Measurements from ENCODE around the gene UBE4B.

UBE4B gene

DNA sequence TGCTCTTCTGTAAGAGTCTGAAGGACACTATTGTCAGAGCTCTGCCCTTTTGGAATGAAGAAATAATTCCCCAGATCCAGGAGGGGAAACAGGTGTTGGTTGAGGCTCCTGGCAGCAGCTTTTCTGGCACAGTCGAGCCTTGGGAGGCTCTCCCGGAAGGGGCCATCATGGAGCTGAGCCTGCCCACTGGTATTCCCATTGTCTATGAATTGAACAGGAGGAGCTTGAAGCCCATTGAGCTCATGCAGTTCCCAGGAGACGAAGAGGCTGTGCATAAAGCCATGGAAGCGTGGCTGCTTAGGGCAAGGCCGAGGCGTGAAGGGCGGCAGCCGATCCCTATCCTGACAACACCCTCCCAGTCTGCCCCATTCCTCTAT is 26.6 kb downstream of the UBE4B start:
- Histone ChIP-seq H2BK120ac (ENCODE audit: low read depth, low read length) (no peak overlapping the region), H4K5ac (ENCODE audit: low read length) (no peak overlapping the region), H2AK5ac (ENCODE audit: low read length) (no peak overlapping the region), H3K36me3 (ENCODE audit: control insufficient read depth, insufficient read depth, low read length) (no peaks in the 10 kb centered on the region), H3K4ac (ENCODE audit: low read depth, low read length) (no peak overlapping the region), H3K4me1 (ENCODE audit: control insufficient read depth, low read depth, low read length) (no peaks in the 10 kb centered on the region), H3K27me3 (ENCODE audit: insufficient read depth, low read length, poor library complexity) (no peaks in the 10 kb centered on the region), H3K18ac (ENCODE audit: low read length) (no peak overlapping the region), H3K23ac (ENCODE audit: low read length) (no peak overlapping the region), H3K27ac (ENCODE audit: low read depth, low read length) (no peak overlapping the region), H2BK5ac (ENCODE audit: low read length) (no peak overlapping the region), H3K79me2 (ENCODE audit: control insufficient read depth, insufficient read depth, low read length) (peaks cover 22% of the 10 kb centered on the region), H3K79me1 (ENCODE audit: low read length) (peaks cover 23% of the 10 kb centered on the region), H3K9ac (ENCODE audit: low read length) (no peak overlapping the region), H2BK15ac (replicated peaks; ENCODE audit: low read depth) (no peak overlapping the region), H3K4me3 (ENCODE audit: low read length) (no peak overlapping the region), H4K8ac (ENCODE audit: low read depth, low read length) (no peak overlapping the region), H3K4me2 (ENCODE audit: low read length) (no peak overlapping the region), H3K56ac (ENCODE audit: low read length) (no peak overlapping the region)
- no CpG with 5 or more reads among the region's 8 CpGs for WGBS (ENCODE audit: extremely low coverage, insufficient coverage, low lambda C conversion rate)
- DNase-seq: no peak

DNA sequence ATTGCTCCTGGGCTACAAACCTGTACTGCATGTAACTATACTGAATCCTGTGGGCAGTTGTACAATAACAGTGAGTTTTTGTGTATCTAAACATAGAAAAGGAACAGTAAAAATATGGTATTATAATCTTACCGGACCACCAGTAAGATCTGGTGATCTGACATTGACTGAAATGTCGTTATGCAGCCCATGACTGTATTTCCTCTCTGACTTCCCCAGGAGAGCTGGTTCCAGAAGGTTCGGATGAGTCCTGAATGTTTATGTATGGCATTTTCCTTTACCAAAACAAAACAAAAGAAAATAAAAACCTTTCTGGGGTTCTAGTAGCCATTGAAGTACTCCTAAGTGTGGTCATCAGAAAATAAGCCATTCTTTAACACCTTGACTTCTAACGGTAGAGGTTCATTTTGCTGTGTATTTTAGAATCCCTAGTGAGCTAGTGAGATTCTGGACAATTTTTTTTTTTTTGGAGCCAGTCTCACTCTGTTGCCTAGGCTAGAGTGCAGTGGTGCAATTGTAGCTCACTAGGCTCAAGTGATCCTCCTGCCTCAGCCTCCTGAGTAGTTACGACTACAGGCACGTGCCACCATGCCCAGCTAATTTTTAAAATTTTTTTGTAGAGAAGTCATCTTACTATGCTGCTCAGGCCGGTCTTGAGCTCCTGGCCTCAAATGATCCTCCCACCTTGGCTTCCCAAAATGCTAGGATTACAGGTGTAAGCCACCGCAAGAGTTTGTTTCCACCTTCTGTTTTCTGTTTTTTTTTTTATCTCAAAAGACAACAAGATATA is 27.7 kb downstream of the UBE4B start:
- no peak overlapping the region for H3K56ac ChIP-seq (ENCODE audit: low read length)
- no peak for DNase-seq
- no peaks in the 10 kb centered on the region for H3K27me3 ChIP-seq (ENCODE audit: insufficient read depth, low read length, poor library complexity)
- H3K18ac ChIP-seq (ENCODE audit: low read length): no peak overlapping the region
- H4K5ac ChIP-seq (ENCODE audit: low read length): no peak overlapping the region
- WGBS (ENCODE audit: extremely low coverage, insufficient coverage, low lambda C conversion rate): no CpG with 5 or more reads among the region's 8 CpGs
- H3K9ac ChIP-seq (ENCODE audit: low read length): no peak overlapping the region
- H3K4me2 ChIP-seq (ENCODE audit: low read length): no peak overlapping the region
- no peak overlapping the region for H3K23ac ChIP-seq (ENCODE audit: low read length)
- no peak overlapping the region for H2BK5ac ChIP-seq (ENCODE audit: low read length)
- peaks cover 26% of the 10 kb centered on the region for H3K79me2 ChIP-seq (ENCODE audit: control insufficient read depth, insufficient read depth, low read length)
- no peak overlapping the region for H2BK120ac ChIP-seq (ENCODE audit: low read depth, low read length)
- no peak overlapping the region for H3K4me3 ChIP-seq (ENCODE audit: low read length)
- peaks cover 25% of the 10 kb centered on the region for H3K79me1 ChIP-seq (ENCODE audit: low read length)
- no peak overlapping the region for H3K27ac ChIP-seq (ENCODE audit: low read depth, low read length)
- H4K8ac ChIP-seq (ENCODE audit: low read depth, low read length): no peak overlapping the region
- H3K36me3 ChIP-seq (ENCODE audit: control insufficient read depth, insufficient read depth, low read length): no peaks in the 10 kb centered on the region
- H2AK5ac ChIP-seq (ENCODE audit: low read length): no peak overlapping the region
- H2BK15ac ChIP-seq (replicated peaks; ENCODE audit: low read depth): no peak overlapping the region
- H3K4ac ChIP-seq (ENCODE audit: low read depth, low read length): no peak overlapping the region
- H3K4me1 ChIP-seq (ENCODE audit: control insufficient read depth, low read depth, low read length): no peaks in the 10 kb centered on the region

DNA sequence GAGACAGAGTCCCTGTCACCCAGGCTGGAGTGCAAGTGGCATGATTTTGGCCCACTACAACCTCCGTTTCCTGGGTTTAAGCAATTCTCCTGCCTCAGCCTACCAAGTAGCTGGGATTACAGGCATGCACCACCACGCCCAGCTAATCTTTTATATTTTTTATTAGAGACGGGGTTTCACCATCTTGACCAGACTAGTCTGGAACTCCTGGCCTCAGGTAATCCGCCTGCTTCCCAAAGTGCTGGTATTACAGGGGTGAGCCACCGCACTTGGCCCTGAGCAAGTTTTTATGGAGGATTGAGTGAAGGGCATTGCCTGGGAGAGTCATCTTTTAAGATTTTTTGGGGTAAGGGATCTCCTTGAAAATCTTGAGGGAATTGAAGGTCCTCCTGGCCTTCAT is 28.5 kb downstream of the UBE4B start:
- no CpG with 5 or more reads among the region's 5 CpGs for WGBS (ENCODE audit: extremely low coverage, insufficient coverage, low lambda C conversion rate)
- no peak for DNase-seq
- H3K27me3 ChIP-seq (ENCODE audit: insufficient read depth, low read length, poor library complexity): no peaks in the 10 kb centered on the region
- H3K4me3 ChIP-seq (ENCODE audit: low read length): no peak overlapping the region
- H4K8ac ChIP-seq (ENCODE audit: low read depth, low read length): no peak overlapping the region
- no peak overlapping the region for H3K4me2 ChIP-seq (ENCODE audit: low read length)
- no peak overlapping the region for H3K27ac ChIP-seq (ENCODE audit: low read depth, low read length)
- H3K79me2 ChIP-seq (ENCODE audit: control insufficient read depth, insufficient read depth, low read length): peaks cover 24% of the 10 kb centered on the region
- H2BK15ac ChIP-seq (replicated peaks; ENCODE audit: low read depth): no peak overlapping the region
- H3K4ac ChIP-seq (ENCODE audit: low read depth, low read length): no peak overlapping the region
- no peak overlapping the region for H4K5ac ChIP-seq (ENCODE audit: low read length)
- H3K4me1 ChIP-seq (ENCODE audit: control insufficient read depth, low read depth, low read length): no peaks in the 10 kb centered on the region
- H3K56ac ChIP-seq (ENCODE audit: low read length): no peak overlapping the region
- H2AK5ac ChIP-seq (ENCODE audit: low read length): no peak overlapping the region
- H3K36me3 ChIP-seq (ENCODE audit: control insufficient read depth, insufficient read depth, low read length): no peaks in the 10 kb centered on the region
- no peak overlapping the region for H3K18ac ChIP-seq (ENCODE audit: low read length)
- H3K9ac ChIP-seq (ENCODE audit: low read length): no peak overlapping the region
- no peak overlapping the region for H2BK5ac ChIP-seq (ENCODE audit: low read length)
- no peak overlapping the region for H3K23ac ChIP-seq (ENCODE audit: low read length)
- no peak overlapping the region for H2BK120ac ChIP-seq (ENCODE audit: low read depth, low read length)
- peaks cover 25% of the 10 kb centered on the region for H3K79me1 ChIP-seq (ENCODE audit: low read length)

DNA sequence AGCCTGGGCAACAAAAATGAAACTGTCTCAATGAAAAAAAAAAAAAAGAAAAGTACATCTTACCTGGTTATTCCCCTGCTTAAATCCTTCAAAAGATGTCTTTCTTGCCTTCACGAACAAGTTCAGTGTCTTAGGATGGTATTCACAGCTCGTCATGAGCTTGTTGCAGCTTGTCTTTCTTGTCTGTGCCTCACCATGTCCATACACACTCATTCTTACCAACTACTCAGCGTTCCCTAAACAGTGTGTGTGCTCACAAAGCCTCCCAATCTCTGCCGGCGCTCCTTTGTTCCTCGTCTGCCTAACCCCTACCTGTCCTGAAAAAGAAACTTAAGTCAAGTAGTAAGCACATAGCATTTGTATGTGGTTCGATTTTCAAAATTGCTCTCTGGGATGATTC is 31.1 kb downstream of the UBE4B start:
- no peak overlapping the region for H2BK5ac ChIP-seq (ENCODE audit: low read length)

DNA sequence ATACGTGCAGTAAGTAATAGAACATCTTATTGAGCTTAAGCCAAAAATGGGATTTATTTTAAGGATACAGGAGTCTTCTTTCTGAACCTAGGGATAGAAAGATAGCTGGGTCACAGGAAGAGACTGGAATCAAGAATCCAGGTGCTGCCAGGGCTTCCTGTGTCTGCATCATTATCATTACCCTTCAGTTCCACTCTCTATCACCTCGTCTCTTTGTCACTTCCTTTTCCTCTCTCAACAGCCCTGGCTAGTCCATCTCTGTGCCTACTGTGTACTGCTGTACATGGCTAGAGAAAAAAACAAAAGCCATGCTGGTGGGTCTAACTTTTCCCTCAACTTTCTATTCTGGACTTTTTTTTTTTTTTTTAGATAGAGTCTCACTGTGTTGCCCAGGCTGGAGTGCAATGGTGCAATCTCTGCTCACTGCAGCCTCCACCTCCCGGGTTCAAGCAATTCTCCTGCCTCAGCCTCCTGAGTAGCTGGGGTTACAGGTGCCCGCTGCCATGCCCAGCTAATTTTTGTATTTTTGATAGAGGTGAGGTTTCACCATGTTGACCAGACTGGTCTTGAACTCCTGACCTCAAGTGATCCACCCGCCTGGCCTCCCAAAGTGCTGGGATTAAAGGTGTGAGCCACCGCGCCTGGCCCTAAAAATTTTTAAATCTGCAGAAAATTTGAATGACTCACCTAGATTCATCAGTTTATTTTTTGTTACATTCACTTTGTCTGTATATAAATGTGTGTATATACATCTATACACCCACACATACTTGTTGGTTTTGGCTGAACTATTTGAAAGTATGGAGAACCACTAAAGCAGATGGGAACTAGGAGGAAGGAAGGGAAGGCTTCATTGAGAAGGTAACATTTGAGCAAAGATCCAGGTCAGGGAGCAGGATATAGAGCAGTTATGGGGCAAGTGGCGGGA is 31.9 kb downstream of the UBE4B start:
- H4K8ac ChIP-seq (ENCODE audit: low read depth, low read length): no peak overlapping the region
- H2BK5ac ChIP-seq (ENCODE audit: low read length): no peak overlapping the region
- no peak overlapping the region for H3K9ac ChIP-seq (ENCODE audit: low read length)
- no peaks in the 10 kb centered on the region for H3K36me3 ChIP-seq (ENCODE audit: control insufficient read depth, insufficient read depth, low read length)
- no peak overlapping the region for H2AK5ac ChIP-seq (ENCODE audit: low read length)
- peak overlapping the region; percentile 10 for H3K56ac ChIP-seq (ENCODE audit: low read length)
- H3K27me3 ChIP-seq (ENCODE audit: insufficient read depth, low read length, poor library complexity): no peaks in the 10 kb centered on the region
- no CpG with 5 or more reads among the region's 8 CpGs for WGBS (ENCODE audit: extremely low coverage, insufficient coverage, low lambda C conversion rate)
- H3K79me2 ChIP-seq (ENCODE audit: control insufficient read depth, insufficient read depth, low read length): peaks cover 8% of the 10 kb centered on the region
- H2BK120ac ChIP-seq (ENCODE audit: low read depth, low read length): no peak overlapping the region
- no peaks in the 10 kb centered on the region for H3K4me1 ChIP-seq (ENCODE audit: control insufficient read depth, low read depth, low read length)
- no peak overlapping the region for H3K4ac ChIP-seq (ENCODE audit: low read depth, low read length)
- H3K27ac ChIP-seq (ENCODE audit: low read depth, low read length): no peak overlapping the region
- H3K4me2 ChIP-seq (ENCODE audit: low read length): no peak overlapping the region
- no peak overlapping the region for H3K23ac ChIP-seq (ENCODE audit: low read length)
- no peak overlapping the region for H4K5ac ChIP-seq (ENCODE audit: low read length)
- no peak for DNase-seq
- no peak overlapping the region for H3K18ac ChIP-seq (ENCODE audit: low read length)
- H3K4me3 ChIP-seq (ENCODE audit: low read length): no peak overlapping the region
- H2BK15ac ChIP-seq (replicated peaks; ENCODE audit: low read depth): no peak overlapping the region
- peaks cover 11% of the 10 kb centered on the region for H3K79me1 ChIP-seq (ENCODE audit: low read length)

More for the DNA sequence above, 31.1 kb downstream of the UBE4B start:
- Histone ChIP-seq H3K4me1 (ENCODE audit: control insufficient read depth, low read depth, low read length) (no peaks in the 10 kb centered on the region), H3K23ac (ENCODE audit: low read length) (no peak overlapping the region), H3K27ac (ENCODE audit: low read depth, low read length) (no peak overlapping the region), H2BK120ac (ENCODE audit: low read depth, low read length) (no peak overlapping the region), H3K79me1 (ENCODE audit: low read length) (peaks cover 13% of the 10 kb centered on the region), H3K4me2 (ENCODE audit: low read length) (no peak overlapping the region), H4K5ac (ENCODE audit: low read length) (no peak overlapping the region), H3K9ac (ENCODE audit: low read length) (no peak overlapping the region), H3K27me3 (ENCODE audit: insufficient read depth, low read length, poor library complexity) (no peaks in the 10 kb centered on the region), H3K56ac (ENCODE audit: low read length) (no peak overlapping the region), H3K18ac (ENCODE audit: low read length) (no peak overlapping the region), H3K4ac (ENCODE audit: low read depth, low read length) (no peak overlapping the region), H3K79me2 (ENCODE audit: control insufficient read depth, insufficient read depth, low read length) (peaks cover 10% of the 10 kb centered on the region), H2AK5ac (ENCODE audit: low read length) (no peak overlapping the region), H4K8ac (ENCODE audit: low read depth, low read length) (no peak overlapping the region), H3K36me3 (ENCODE audit: control insufficient read depth, insufficient read depth, low read length) (no peaks in the 10 kb centered on the region), H2BK15ac (replicated peaks; ENCODE audit: low read depth) (no peak overlapping the region), H3K4me3 (ENCODE audit: low read length) (no peak overlapping the region)
- DNase-seq: no peak
- WGBS (ENCODE audit: extremely low coverage, insufficient coverage, low lambda C conversion rate): no CpG with 5 or more reads among the region's 7 CpGs

All from mesendoderm (in vitro differentiated cells).